ENCODE data around the gene OLIG2. TPM values are rescaled to one million over a fixed set of nuclear protein-coding genes. Genes with fewer than 3 reads are reported as not detected.

The OLIG2 gene
- total and polyA plus RNA-seq, 4 experiments from 2014 or later, result not detected

DNA sequence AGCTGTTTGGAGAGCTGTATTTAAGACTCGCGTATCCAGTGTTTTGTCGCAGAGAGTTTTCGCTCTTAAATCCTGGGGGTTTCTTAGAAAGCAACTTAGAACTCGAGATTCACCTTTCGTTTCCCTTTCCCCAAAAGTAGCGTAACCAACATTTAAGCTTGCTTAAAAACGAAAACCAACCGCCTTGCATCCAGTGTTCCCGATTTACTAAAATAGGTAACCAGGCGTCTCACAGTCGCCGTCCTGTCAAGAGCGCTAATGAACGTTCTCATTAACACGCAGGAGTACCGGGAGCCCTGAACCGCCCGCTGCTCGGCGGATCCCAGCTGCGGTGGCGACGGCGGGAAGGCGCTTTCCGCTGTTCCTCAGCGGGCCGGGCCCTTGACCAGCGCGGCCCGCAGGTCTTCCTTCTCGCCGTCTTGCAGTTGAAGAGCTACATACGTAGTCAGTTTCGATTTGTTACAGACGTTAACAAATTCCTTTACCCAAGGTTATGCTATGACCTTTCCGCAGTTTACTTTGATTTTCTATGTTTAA is 46.1 kb downstream of the OLIG2 start:
- H3K27me3 Mint-ChIP-seq, result peaks cover 47 to 54% of the 10 kb centered on the region in 2 donors

DNA sequence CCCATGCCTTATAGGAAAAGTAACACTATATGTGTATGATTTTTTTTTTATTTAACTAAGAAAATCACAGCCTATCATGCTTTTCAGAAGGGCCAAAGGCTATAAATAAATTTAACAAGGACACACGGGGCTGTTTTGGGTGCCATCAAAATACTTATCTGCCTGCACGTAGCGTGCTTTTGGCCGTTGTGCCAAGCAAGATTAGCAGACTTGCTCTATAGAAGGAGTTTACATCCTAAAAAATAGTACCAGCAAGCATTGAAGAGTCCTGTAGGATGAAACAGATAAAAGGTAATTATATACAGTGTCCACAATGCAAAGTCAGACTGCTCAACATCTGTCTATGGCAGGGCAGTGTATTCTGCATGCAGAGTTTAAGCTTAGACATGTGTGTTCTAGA is 47.9 kb downstream of the OLIG2 start:
- Histone ChIP-seq H3K4me3 (ENCODE audit: low read length in 2 of 2) (no peak overlapping the region), H3K27me3 (ENCODE audit: insufficient read depth, low read length) (peaks cover 25% of the 10 kb centered on the region), H3K36me3 (ENCODE audit: insufficient read depth, low read length) (no peaks in the 10 kb centered on the region), H3K9me3 (ENCODE audit: control insufficient read depth in 1 of 2, low read length in 2 of 2) (no peaks in the 10 kb centered on the region), H3K27ac (ENCODE audit: low read depth, low read length) (no peak overlapping the region), H3K4me1 (ENCODE audit: insufficient read depth, low read length) (peaks cover 15% of the 10 kb centered on the region)
- peaks cover 43 to 51% of the 10 kb centered on the region in 2 donors for H3K27me3 Mint-ChIP-seq
- no peak overlapping the region for H3K27ac Mint-ChIP-seq
- intact Hi-C loops (cut with micrococcal nuclease), result no loop called here
- POLR2A ChIA-PET (ENCODE audit: partially characterized antibody), result no interaction called here
- H3K9me3 Mint-ChIP-seq, result peaks cover 0 to 9% (median 3%) of the 10 kb centered on the region in 8 donors
- peaks cover 9 to 26% (median 18%) of the 10 kb centered on the region in 4 donors for H3K4me1 Mint-ChIP-seq
- DNase-seq, result no peak
- H3K36me3 Mint-ChIP-seq, result no peaks in the 10 kb centered on the region
- CTCF ChIA-PET (ENCODE audit: partially characterized antibody), result no interaction called here
- no peak overlapping the region for H3K4me3 Mint-ChIP-seq

More for the DNA sequence above, 46.1 kb downstream of the OLIG2 start:
- Histone ChIP-seq H3K4me3 (ENCODE audit: low read length in 2 of 2) (peak overlapping the region; percentile 36 to 42), H3K27ac (ENCODE audit: low read depth, low read length) (no peak overlapping the region), H3K4me1 (ENCODE audit: insufficient read depth, low read length) (peaks cover 15% of the 10 kb centered on the region), H3K27me3 (ENCODE audit: insufficient read depth, low read length) (peaks cover 35% of the 10 kb centered on the region), H3K9me3 (ENCODE audit: control insufficient read depth in 1 of 2, low read length in 2 of 2) (no peaks in the 10 kb centered on the region), H3K36me3 (ENCODE audit: insufficient read depth, low read length) (no peaks in the 10 kb centered on the region)
- intact Hi-C loops (cut with micrococcal nuclease), result no loop called here
- DNase-seq, result no peak
- ChIA-PET CTCF (ENCODE audit: partially characterized antibody) (no interaction called here), POLR2A (ENCODE audit: partially characterized antibody) (no interaction called here)
- H3K36me3 Mint-ChIP-seq, result no peaks in the 10 kb centered on the region
- H3K27ac Mint-ChIP-seq, result peak overlapping the region in 1 of 7 donors; percentile 46
- H3K4me3 Mint-ChIP-seq, result peak overlapping the region; percentile 67 to 88 (median 80)
- peaks cover 0 to 12% (median 5%) of the 10 kb centered on the region in 8 donors for H3K9me3 Mint-ChIP-seq
- peaks cover 7 to 26% (median 18%) of the 10 kb centered on the region in 4 donors for H3K4me1 Mint-ChIP-seq

DNA sequence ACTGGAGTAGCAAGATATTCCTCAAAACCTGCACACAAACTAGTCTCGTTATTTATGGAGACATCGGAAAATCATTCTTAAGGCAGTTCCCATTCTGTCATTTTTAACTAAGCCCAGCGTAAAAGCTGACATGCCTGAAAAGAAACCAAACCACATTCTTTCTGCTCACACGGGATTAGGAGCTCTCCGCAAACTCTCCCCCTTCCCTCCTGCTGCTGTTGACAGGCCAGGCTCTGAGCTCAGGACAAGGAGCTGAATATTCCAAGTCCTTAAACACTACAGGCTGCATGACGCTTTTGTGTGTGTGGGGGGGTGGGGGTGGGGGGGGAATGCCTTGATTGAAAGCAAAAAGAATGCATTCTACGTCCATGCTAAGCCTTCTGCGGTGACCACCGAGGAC is 49.4 kb downstream of the OLIG2 start:
- H3K27me3 Mint-ChIP-seq, result peaks cover 33 to 41% of the 10 kb centered on the region in 2 donors

DNA sequence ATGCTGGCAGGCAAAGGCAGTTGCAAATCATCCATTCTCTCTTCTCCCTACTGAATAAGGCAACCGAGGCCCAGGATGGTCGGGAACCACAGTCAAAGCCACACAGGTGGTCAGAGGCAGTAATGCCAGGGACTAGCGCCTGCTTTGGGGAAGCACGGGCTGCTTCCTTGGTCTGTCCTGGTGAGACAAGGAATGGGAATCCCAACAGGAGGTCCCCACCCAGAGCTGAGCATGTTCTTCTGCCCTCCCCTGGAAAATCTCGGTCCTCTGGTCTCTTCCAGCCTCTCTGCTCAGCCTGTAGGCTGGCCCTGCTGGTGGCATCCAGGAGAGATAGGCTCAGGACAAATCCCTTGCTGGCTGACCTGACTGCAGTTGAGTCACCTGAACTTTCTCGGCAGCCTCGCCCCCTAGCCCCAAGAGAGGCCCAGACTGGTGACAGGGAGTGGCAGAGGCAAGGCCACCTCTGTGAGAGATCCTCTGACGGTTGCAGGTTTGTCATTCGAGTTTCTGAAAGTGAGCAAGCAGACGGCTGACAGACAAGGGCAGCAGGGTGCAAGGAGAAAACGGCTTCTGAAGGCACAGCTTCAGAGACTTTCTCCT is 50.0 kb downstream of the OLIG2 start:
- DNase-seq, result no peak
- Histone ChIP-seq H3K9me3 (ENCODE audit: control insufficient read depth in 1 of 2, low read length in 2 of 2) (no peaks in the 10 kb centered on the region), H3K4me3 (ENCODE audit: low read length in 2 of 2) (no peak overlapping the region), H3K36me3 (ENCODE audit: insufficient read depth, low read length) (no peaks in the 10 kb centered on the region), H3K4me1 (ENCODE audit: insufficient read depth, low read length) (peaks cover 15% of the 10 kb centered on the region), H3K27me3 (ENCODE audit: insufficient read depth, low read length) (peaks cover 17% of the 10 kb centered on the region), H3K27ac (ENCODE audit: low read depth, low read length) (no peak overlapping the region)
- no peak overlapping the region for H3K4me3 Mint-ChIP-seq
- POLR2A ChIA-PET (ENCODE audit: partially characterized antibody), result no interaction called here
- H3K27me3 Mint-ChIP-seq, result peaks cover 33 to 44% of the 10 kb centered on the region in 2 donors
- H3K36me3 Mint-ChIP-seq, result no peaks in the 10 kb centered on the region
- peaks cover 9 to 19% (median 12%) of the 10 kb centered on the region in 4 donors for H3K4me1 Mint-ChIP-seq
- intact Hi-C loops (cut with micrococcal nuclease), result no loop called here
- no peak overlapping the region for H3K27ac Mint-ChIP-seq
- peaks cover 0 to 1% (median 0%) of the 10 kb centered on the region in 8 donors for H3K9me3 Mint-ChIP-seq
- CTCF ChIA-PET (ENCODE audit: partially characterized antibody), result no interaction called here

More for the DNA sequence above, 49.4 kb downstream of the OLIG2 start:
- Histone ChIP-seq H3K27me3 (ENCODE audit: insufficient read depth, low read length) (peaks cover 17% of the 10 kb centered on the region), H3K4me1 (ENCODE audit: insufficient read depth, low read length) (peaks cover 15% of the 10 kb centered on the region), H3K4me3 (ENCODE audit: low read length in 2 of 2) (no peak overlapping the region), H3K36me3 (ENCODE audit: insufficient read depth, low read length) (no peaks in the 10 kb centered on the region), H3K9me3 (ENCODE audit: control insufficient read depth in 1 of 2, low read length in 2 of 2) (no peaks in the 10 kb centered on the region), H3K27ac (ENCODE audit: low read depth, low read length) (no peak overlapping the region)
- H3K9me3 Mint-ChIP-seq, result peaks cover 0 to 1% (median 0%) of the 10 kb centered on the region in 8 donors
- ChIA-PET CTCF (ENCODE audit: partially characterized antibody) (no interaction called here), POLR2A (ENCODE audit: partially characterized antibody) (no interaction called here)
- peak overlapping the region in 1 of 7 donors; percentile 3 for H3K27ac Mint-ChIP-seq
- intact Hi-C loops (cut with micrococcal nuclease), result no loop called here
- H3K36me3 Mint-ChIP-seq, result no peaks in the 10 kb centered on the region
- H3K4me3 Mint-ChIP-seq, result no peak overlapping the region
- DNase-seq, result no peak
- peaks cover 9 to 19% (median 12%) of the 10 kb centered on the region in 4 donors for H3K4me1 Mint-ChIP-seq

DNA sequence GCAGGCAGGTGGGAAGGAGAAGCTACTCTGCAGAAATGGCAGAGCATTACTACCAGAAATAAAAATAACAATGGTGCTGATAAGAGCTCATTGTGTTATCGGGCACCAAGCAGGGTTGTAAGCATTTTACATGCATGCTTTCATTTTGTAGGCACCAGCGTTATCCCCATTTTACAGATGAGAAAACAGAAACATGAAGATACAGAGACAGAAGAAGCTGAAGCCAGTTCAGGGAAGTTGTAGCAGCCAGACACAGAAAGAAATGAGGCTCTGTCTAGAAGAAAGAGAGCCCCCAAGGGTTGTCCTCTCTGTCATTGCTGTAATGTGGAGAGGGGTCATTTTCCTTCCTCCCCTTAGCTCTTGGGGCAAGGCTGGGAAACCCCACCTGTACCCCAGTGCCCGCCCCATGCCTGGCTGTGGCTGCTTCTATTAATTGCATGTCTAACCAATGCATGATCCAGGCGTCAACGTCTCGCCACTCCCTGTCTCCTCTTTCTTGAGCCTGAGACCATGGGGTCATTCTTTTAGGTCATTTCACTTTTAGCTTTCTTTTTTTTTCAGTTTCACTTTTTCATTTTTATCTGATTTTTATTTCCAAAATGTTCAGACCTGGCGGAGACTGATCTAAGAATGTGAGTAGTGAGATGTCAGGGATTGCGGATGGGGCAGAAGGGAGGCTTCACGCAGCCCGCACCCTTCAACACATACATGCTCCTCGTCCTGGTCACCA is 51.0 kb downstream of the OLIG2 start:
- no peaks in the 10 kb centered on the region for H3K36me3 ChIP-seq (ENCODE audit: insufficient read depth, low read length)
- H3K9me3 ChIP-seq (ENCODE audit: control insufficient read depth in 1 of 2, low read length in 2 of 2), result no peaks in the 10 kb centered on the region
- H3K27ac Mint-ChIP-seq, result no peak overlapping the region
- ChIA-PET POLR2A (ENCODE audit: partially characterized antibody) (no interaction called here), CTCF (ENCODE audit: partially characterized antibody) (no interaction called here)
- H3K4me3 Mint-ChIP-seq, result no peak overlapping the region
- intact Hi-C loops (cut with micrococcal nuclease), result no loop called here
- H3K27me3 Mint-ChIP-seq, result peaks cover 26 to 38% of the 10 kb centered on the region in 2 donors
- H3K4me1 ChIP-seq (ENCODE audit: insufficient read depth, low read length), result peaks cover 5% of the 10 kb centered on the region
- H3K4me1 Mint-ChIP-seq, result peaks cover 4 to 13% (median 7%) of the 10 kb centered on the region in 4 donors
- peaks cover 13% of the 10 kb centered on the region for H3K27me3 ChIP-seq (ENCODE audit: insufficient read depth, low read length)
- peaks cover 0 to 1% (median 0%) of the 10 kb centered on the region in 8 donors for H3K9me3 Mint-ChIP-seq
- H3K36me3 Mint-ChIP-seq, result no peaks in the 10 kb centered on the region
- no peak overlapping the region for H3K27ac ChIP-seq (ENCODE audit: low read depth, low read length)
- no peak for DNase-seq
- no peak overlapping the region for H3K4me3 ChIP-seq (ENCODE audit: low read length in 2 of 2)

Other genes starting within 250 kb of the OLIG2 start
- not detected for gene OLIG1, start 44.2 kb downstream of the OLIG2 start, total RNA-seq
- not detected for gene OLIG1, start 44.2 kb downstream of the OLIG2 start, polyA plus RNA-seq
- 10 to 100 TPM; 76.5 to 77.7 TPM for gene IFNAR2, start 204.0 kb downstream of the OLIG2 start, total RNA-seq
- 10 to 100 TPM; 78.0 to 81.1 TPM for gene IFNAR2, start 204.0 kb downstream of the OLIG2 start, polyA plus RNA-seq
- 10 to 100 TPM; 30.6 to 36.4 TPM for gene IL10RB, start 240.4 kb downstream of the OLIG2 start, total RNA-seq
- gene IL10RB, start 240.4 kb downstream of the OLIG2 start, polyA plus RNA-seq, result 10 to 100 TPM; 53.3 to 61.8 TPM

All from CD4-positive, alpha-beta memory T cell (primary cell).